ENCODE data around the gene TBC1D8. TPM values are rescaled to one million over a fixed set of nuclear protein-coding genes. Genes with fewer than 3 reads are reported as not detected.

TBC1D8 gene
- total and polyA plus RNA-seq, 2 of the 8 experiments (the other 6 are each of a cell fraction or from before 2014, with no cell fraction given): 20.8 to 21.8 TPM

DNA sequence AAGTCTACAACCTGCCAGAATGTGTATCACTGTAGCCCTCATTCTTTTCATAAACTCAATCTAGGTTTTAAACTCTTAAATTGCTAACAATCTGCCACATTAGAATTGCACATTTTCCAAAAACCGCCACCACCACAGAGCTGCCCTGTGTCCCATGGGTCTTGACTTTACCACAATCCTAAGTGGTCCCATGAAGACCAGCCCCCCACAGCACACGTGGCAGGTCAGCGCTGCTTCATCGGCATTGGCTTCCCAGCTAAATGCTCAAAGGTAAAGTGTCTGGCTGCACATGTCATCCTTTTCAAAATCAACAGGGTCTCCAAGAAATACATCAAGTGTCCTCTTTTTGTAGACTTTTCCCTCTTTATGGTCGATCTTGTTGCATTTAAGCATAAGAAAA, 2.4 kb downstream of the TBC1D8 start (continued):
- TF ChIP-seq CHD2 (IDR thresholded peaks at IDR 0.05; ENCODE audit: low read length): no peak
- TF ChIP-seq POU5F1 (IDR thresholded peaks at IDR 0.05; ENCODE audit: low read depth, low read length): no peak
- TF ChIP-seq CTBP2 (IDR thresholded peaks at IDR 0.05; ENCODE audit: borderline replicate concordance, insufficient read depth, insufficient read length, low read length): no peak
